Mesendoderm (in vitro differentiated cells): ENCODE data around the gene FBRSL1.

Source experiments
- DNase-seq: peaks from one replicate; pipeline ENCODE4 v3.0.0; 2013
- H2AK5ac ChIP-seq: 2 replicates; pipeline ENCODE4 v1.6.1; 2013; ENCODE audit warnings: low read length, inconsistent platforms
- H2BK120ac ChIP-seq: 2 replicates; pipeline ENCODE4 v1.6.1; 2013; ENCODE audit warnings: low read depth, mild to moderate bottlenecking, low read length, moderate library complexity, mixed read lengths
- H2BK15ac ChIP-seq: replicated peaks from 2 replicates; pipeline ENCODE4 v1.6.1; 2013; ENCODE audit warnings: low read depth, mild to moderate bottlenecking, moderate library complexity
- H2BK5ac ChIP-seq: 2 replicates; pipeline ENCODE4 v1.6.1; 2013; ENCODE audit warnings: low read length, inconsistent platforms
- H3K18ac ChIP-seq: 2 replicates; pipeline ENCODE4 v1.6.1; 2013; ENCODE audit warnings: mild to moderate bottlenecking, low read length, mixed read lengths
- H3K23ac ChIP-seq: one replicate; pipeline ENCODE4 v1.6.1; 2013; ENCODE audit warnings: low read length
- H3K27ac ChIP-seq: 2 replicates; pipeline ENCODE4 v1.5.1; 2013; ENCODE audit warnings: low read depth, mild to moderate bottlenecking, inconsistent platforms, low read length, moderate library complexity
- H3K27me3 ChIP-seq: 2 replicates; pipeline ENCODE4 v1.6.1; 2013; ENCODE audit warnings: low read length, control low read depth, mild to moderate bottlenecking, inconsistent platforms; ENCODE audit not compliant: insufficient read depth, poor library complexity
- H3K36me3 ChIP-seq: 2 replicates; pipeline ENCODE4 v1.6.1; 2013; ENCODE audit warnings: low read length, inconsistent platforms; ENCODE audit not compliant: control insufficient read depth, insufficient read depth
- H3K4ac ChIP-seq: one replicate; pipeline ENCODE4 v1.6.1; 2013; ENCODE audit warnings: low read depth, mild to moderate bottlenecking, low read length, moderate library complexity
- H3K4me1 ChIP-seq: 2 replicates; pipeline ENCODE4 v1.6.1; 2013; ENCODE audit warnings: low read depth, low read length, inconsistent platforms; ENCODE audit not compliant: control insufficient read depth
- H3K4me2 ChIP-seq: 2 replicates; pipeline ENCODE4 v1.6.1; 2013; ENCODE audit warnings: low read length
- H3K4me3 ChIP-seq: 2 replicates; pipeline ENCODE4 v1.5.1; 2013; ENCODE audit warnings: mild to moderate bottlenecking, low read length
- H3K56ac ChIP-seq: one replicate; pipeline ENCODE4 v1.6.1; 2013; ENCODE audit warnings: low read length
- H3K79me1 ChIP-seq: 2 replicates; pipeline ENCODE4 v1.6.1; 2013; ENCODE audit warnings: low read length, inconsistent platforms
- H3K79me2 ChIP-seq: 2 replicates; pipeline ENCODE4 v1.6.1; 2013; ENCODE audit warnings: mild to moderate bottlenecking, low read length; ENCODE audit not compliant: control insufficient read depth, insufficient read depth
- H3K9ac ChIP-seq: 2 replicates; pipeline ENCODE4 v1.6.1; 2013; ENCODE audit warnings: low read length, inconsistent platforms
- H4K5ac ChIP-seq: one replicate; pipeline ENCODE4 v1.6.1; 2013; ENCODE audit warnings: low read length
- H4K8ac ChIP-seq: one replicate; pipeline ENCODE4 v1.6.1; 2013; ENCODE audit warnings: low read depth, mild to moderate bottlenecking, control low read depth, low read length, moderate library complexity
- WGBS: extraction: QIAGEN DNeasy Blood & Tissue Kit; methylation state at CpG from one replicate; pipeline ENCODE4 v1.1.7; 2013; ENCODE audit warnings: low lambda C conversion rate, missing lambda C conversion rate; ENCODE audit not compliant: insufficient coverage; ENCODE audit errors: extremely low coverage; 5-methylcytosine and 5-hydroxymethylcytosine counted together

Gene FBRSL1

GRCh38 chr12:132537049-132537448 is 47.1 kb downstream of the FBRSL1 start:
- no peak overlapping the region for H3K27ac ChIP-seq
- no CpG with 5 or more reads among the region's 11 CpGs for WGBS

GRCh38 chr12:132537836-132538662 is 48.1 kb downstream of the FBRSL1 start:
- Histone ChIP-seq H3K4me3 (no peak overlapping the region), H2BK15ac (no peak overlapping the region), H3K27me3 (no peaks in the 10 kb centered on the region), H4K5ac (no peak overlapping the region), H3K4me2 (no peak overlapping the region), H3K36me3 (no peaks in the 10 kb centered on the region), H2BK5ac (no peak overlapping the region), H3K27ac (no peak overlapping the region), H3K56ac (no peak overlapping the region), H3K9ac (no peak overlapping the region), H3K23ac (no peak overlapping the region), H2AK5ac (no peak overlapping the region), H3K79me2 (no peaks in the 10 kb centered on the region), H4K8ac (no peak overlapping the region), H2BK120ac (no peak overlapping the region), H3K4me1 (no peaks in the 10 kb centered on the region), H3K4ac (no peak overlapping the region), H3K79me1 (no peaks in the 10 kb centered on the region), H3K18ac (no peak overlapping the region)
- WGBS = no CpG with 5 or more reads among the region's 29 CpGs
- DNase-seq = no peak

More at GRCh38 chr12:132537049-132537448, 47.1 kb downstream of the FBRSL1 start:
- no peak for DNase-seq
- Histone ChIP-seq H3K4me2 (no peak overlapping the region), H3K79me2 (no peaks in the 10 kb centered on the region), H3K4ac (no peak overlapping the region), H2BK120ac (no peak overlapping the region), H3K36me3 (no peaks in the 10 kb centered on the region), H3K4me3 (no peak overlapping the region), H2BK5ac (no peak overlapping the region), H3K79me1 (no peaks in the 10 kb centered on the region), H4K5ac (no peak overlapping the region), H3K9ac (no peak overlapping the region), H2BK15ac (no peak overlapping the region), H3K18ac (no peak overlapping the region), H3K23ac (no peak overlapping the region), H3K4me1 (no peaks in the 10 kb centered on the region), H4K8ac (no peak overlapping the region), H2AK5ac (no peak overlapping the region), H3K27me3 (no peaks in the 10 kb centered on the region), H3K56ac (no peak overlapping the region)

- H3K9ac ChIP-seq = no peak overlapping the region
- H2BK15ac ChIP-seq = no peak overlapping the region
- H3K56ac ChIP-seq = no peak overlapping the region
- no peak overlapping the region for H4K8ac ChIP-seq
- H3K27ac ChIP-seq = no peak overlapping the region
- H3K4me1 ChIP-seq = no peaks in the 10 kb centered on the region
- no peak overlapping the region for H2AK5ac ChIP-seq
- H2BK120ac ChIP-seq = no peak overlapping the region
- no peaks in the 10 kb centered on the region for H3K36me3 ChIP-seq
- no peak overlapping the region for H3K4ac ChIP-seq
- H3K4me2 ChIP-seq = no peak overlapping the region
- H3K18ac ChIP-seq = no peak overlapping the region
- no peaks in the 10 kb centered on the region for H3K79me2 ChIP-seq
- H4K5ac ChIP-seq = no peak overlapping the region
- H3K4me3 ChIP-seq = no peak overlapping the region
- H3K27me3 ChIP-seq = no peaks in the 10 kb centered on the region
- WGBS = no CpG with 5 or more reads among the region's 4 CpGs
- H2BK5ac ChIP-seq = no peak overlapping the region
- DNase-seq = no peak
- no peak overlapping the region for H3K23ac ChIP-seq
- H3K79me1 ChIP-seq = no peaks in the 10 kb centered on the region
These were observed 48.7 kb downstream of the FBRSL1 start for GRCh38 chr12:132538663-132538990.

GRCh38 chr12:132539016-132539773 is 49.2 kb downstream of the FBRSL1 start:
- Histone ChIP-seq H3K4me1 (no peaks in the 10 kb centered on the region), H3K79me2 (no peaks in the 10 kb centered on the region), H3K4me3 (no peak overlapping the region), H4K8ac (no peak overlapping the region), H3K36me3 (no peaks in the 10 kb centered on the region), H2BK15ac (no peak overlapping the region), H2AK5ac (no peak overlapping the region), H3K27ac (no peak overlapping the region), H3K27me3 (no peaks in the 10 kb centered on the region), H4K5ac (no peak overlapping the region), H3K18ac (no peak overlapping the region), H2BK5ac (no peak overlapping the region), H3K9ac (no peak overlapping the region), H2BK120ac (no peak overlapping the region), H3K4ac (no peak overlapping the region), H3K4me2 (no peak overlapping the region), H3K56ac (no peak overlapping the region), H3K23ac (no peak overlapping the region), H3K79me1 (no peaks in the 10 kb centered on the region)
- WGBS = no CpG with 5 or more reads among the region's 23 CpGs
- DNase-seq = no peak

- Histone ChIP-seq H3K56ac (no peak overlapping the region), H2BK15ac (no peak overlapping the region), H3K36me3 (no peaks in the 10 kb centered on the region), H2BK120ac (no peak overlapping the region), H4K5ac (no peak overlapping the region), H3K23ac (no peak overlapping the region), H3K4ac (no peak overlapping the region), H2BK5ac (no peak overlapping the region), H4K8ac (no peak overlapping the region), H3K79me1 (no peaks in the 10 kb centered on the region), H3K4me3 (no peak overlapping the region), H2AK5ac (no peak overlapping the region), H3K9ac (no peak overlapping the region), H3K27ac (no peak overlapping the region), H3K4me1 (no peaks in the 10 kb centered on the region), H3K18ac (no peak overlapping the region), H3K27me3 (no peaks in the 10 kb centered on the region), H3K4me2 (no peak overlapping the region), H3K79me2 (no peaks in the 10 kb centered on the region)
- DNase-seq = no peak
- WGBS = no CpG with 5 or more reads among the region's 9 CpGs
These were observed 50.5 kb downstream of the FBRSL1 start for GRCh38 chr12:132540436-132540835.
